ENCODE measurements around the gene TNFRSF11A.

DNA sequence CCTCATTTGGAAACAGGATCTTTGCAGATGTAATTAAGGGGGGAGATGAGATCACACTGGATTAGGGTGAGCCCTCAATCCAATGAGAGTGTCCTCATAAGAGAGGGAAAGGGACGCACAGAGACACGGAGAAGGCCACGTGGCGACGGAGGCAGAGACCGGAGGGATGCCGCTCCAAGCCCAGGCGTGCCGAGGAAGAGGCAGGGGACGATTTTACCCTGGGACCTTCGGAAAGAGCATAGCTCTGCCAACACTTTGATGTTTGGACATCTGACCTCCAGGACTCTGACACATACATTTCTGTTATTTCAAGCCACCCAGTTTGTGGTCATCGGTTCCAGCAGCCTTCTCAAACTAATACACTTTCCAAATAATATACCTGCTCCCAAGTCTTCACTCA is 113.3 kb downstream of the TNFRSF11A start:
- no peak for TF ChIP-seq POLR2A (IDR thresholded peaks at IDR 0.05)
- TF ChIP-seq, protein P1, sequence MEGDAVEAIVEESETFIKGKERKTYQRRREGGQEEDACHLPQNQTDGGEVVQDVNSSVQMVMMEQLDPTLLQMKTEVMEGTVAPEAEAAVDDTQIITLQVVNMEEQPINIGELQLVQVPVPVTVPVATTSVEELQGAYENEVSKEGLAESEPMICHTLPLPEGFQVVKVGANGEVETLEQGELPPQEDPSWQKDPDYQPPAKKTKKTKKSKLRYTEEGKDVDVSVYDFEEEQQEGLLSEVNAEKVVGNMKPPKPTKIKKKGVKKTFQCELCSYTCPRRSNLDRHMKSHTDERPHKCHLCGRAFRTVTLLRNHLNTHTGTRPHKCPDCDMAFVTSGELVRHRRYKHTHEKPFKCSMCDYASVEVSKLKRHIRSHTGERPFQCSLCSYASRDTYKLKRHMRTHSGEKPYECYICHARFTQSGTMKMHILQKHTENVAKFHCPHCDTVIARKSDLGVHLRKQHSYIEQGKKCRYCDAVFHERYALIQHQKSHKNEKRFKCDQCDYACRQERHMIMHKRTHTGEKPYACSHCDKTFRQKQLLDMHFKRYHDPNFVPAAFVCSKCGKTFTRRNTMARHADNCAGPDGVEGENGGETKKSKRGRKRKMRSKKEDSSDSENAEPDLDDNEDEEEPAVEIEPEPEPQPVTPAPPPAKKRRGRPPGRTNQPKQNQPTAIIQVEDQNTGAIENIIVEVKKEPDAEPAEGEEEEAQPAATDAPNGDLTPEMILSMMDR (IDR thresholded peaks at IDR 0.05 in 4 of 5, conservative IDR thresholded peaks at IDR 0.05 in 1 of 5): no peak

Data from gastrocnemius medialis (tissue), 4 donors.